Bronchial epithelial cell (primary cell): ENCODE data around the gene GPR15. TPM values are rescaled to one million over a fixed set of nuclear protein-coding genes. Genes with fewer than 3 reads are reported as not detected.

Experiments
- DNase-seq: peaks from one replicate; pipeline ENCODE4 v3.0.0-alpha.2; 2010; ENCODE audit warnings: low read depth
- FAIRE-seq: peaks from 2 replicates; lab custom pipeline; 2011; peaks lifted over from hg19 to GRCh38; lab: Jason Lieb, UNC
- H3K27me3 ChIP-seq: 2 replicates; pipeline ENCODE4 v1.5.1; 2011; ENCODE audit warnings: low read length; ENCODE audit not compliant: control insufficient read depth, insufficient read depth
- H3K36me3 ChIP-seq: 2 replicates; pipeline ENCODE4 v1.5.1; 2011; ENCODE audit warnings: low read length; ENCODE audit not compliant: control insufficient read depth, insufficient read depth
- H3K4me3 ChIP-seq: 2 replicates; pipeline ENCODE4 v1.5.1; 2011; ENCODE audit warnings: mild to moderate bottlenecking, low read depth, low read length, control low read depth
- CTCF ChIP-seq: IDR thresholded peaks from 2 replicates; pipeline ENCODE4 v1.5.1; 2011; ENCODE audit warnings: mild to moderate bottlenecking, moderate library complexity, low read length, control low read depth, inconsistent platforms; ENCODE audit not compliant: insufficient read depth, severe bottlenecking
- total RNA-seq: library from RNA; depleted of rRNA; stranded (reverse); fragments of >200 nt; gene quantifications from 2 replicates; pipeline ENCODE4 v1.2.1, GENCODE V29; 2014

Gene GPR15
- not detected in 2 replicates for total RNA-seq

- H3K4me3 ChIP-seq = no peak within 1 kb of the TSS
Observed at GRCh38 chr3:98531622-98532274, at the start of gene GPR15. TSS of gene GPR15 (plus strand) at chr3:98531978. CDS start at chr3:98532034, 56 bp downstream.

GRCh38 chr3:98482717-98483482 lies 48.9 kb upstream of the GPR15 start:
- DNase-seq = peak; percentile 81
- FAIRE-seq = peak; percentile 32
- Histone ChIP-seq H3K4me3 (no peak overlapping the region), H3K27me3 (no peaks in the 10 kb centered on the region), H3K36me3 (no peaks in the 10 kb centered on the region)
- TF ChIP-seq CTCF = no peak

More at GRCh38 chr3:98531622-98532274, at the start of gene GPR15:
- TF ChIP-seq CTCF = no peak
- FAIRE-seq = no peak
- Histone ChIP-seq H3K36me3 (no peaks in the 10 kb centered on the region), H3K27me3 (no peaks in the 10 kb centered on the region)
- DNase-seq = no peak

GRCh38 chr3:98483626-98484025 lies 48.2 kb upstream of the GPR15 start:
- H3K36me3 ChIP-seq = no peaks in the 10 kb centered on the region

GRCh38 chr3:98497381-98497780 lies 34.4 kb upstream of the GPR15 start, which contains the start of gene OR5K2:
TSS of gene OR5K2 (plus strand) at chr3:98497681. CDS start at chr3:98497681, 0 bp downstream.
- no peaks in the 10 kb centered on the region for H3K27me3 ChIP-seq
- no peak for FAIRE-seq

More at GRCh38 chr3:98483626-98484025, 48.2 kb upstream of the GPR15 start:
- FAIRE-seq = no peak
- Histone ChIP-seq H3K27me3 (no peaks in the 10 kb centered on the region), H3K4me3 (no peak overlapping the region)
- TF ChIP-seq CTCF = no peak
- DNase-seq = no peak

GRCh38 chr3:98500019-98500418 lies 31.8 kb upstream of the GPR15 start:
- Histone ChIP-seq H3K27me3 (no peaks in the 10 kb centered on the region), H3K36me3 (no peaks in the 10 kb centered on the region), H3K4me3 (no peak overlapping the region)
- peak; percentile 20 for DNase-seq
- no peak for FAIRE-seq
- TF ChIP-seq CTCF = no peak

More at GRCh38 chr3:98497381-98497780, 34.4 kb upstream of the GPR15 start, which contains the start of gene OR5K2:
- no peak for DNase-seq
- no peaks in the 10 kb centered on the region for H3K36me3 ChIP-seq
- no peak for TF ChIP-seq CTCF
- H3K4me3 ChIP-seq = no peak within 1 kb of the TSS
